HepG2 (cell line): ENCODE results near the gene SKP2. TPM values are rescaled to one million over a fixed set of nuclear protein-coding genes. Genes with fewer than 3 reads are reported as not detected.
A peak's percentile ranks its signal among the peaks of the same experiment; 100 is the strongest.

Experiments
- ATAC-seq: fragments of 200-7000 bp; cut with Tn5 transposase; 3 replicates; pipeline ENCODE4 v1.9.1; 2020; ENCODE audit warnings: mild to moderate bottlenecking, moderate library complexity
- BruUV-seq: library from RNA; stranded (reverse); fragments of 400-500 nt; replicated peaks from 2 replicates; lab custom pipeline; 2021; lab: Mats Ljungman, UMichigan
- CTCF ChIA-PET: fragments of 300-600 bp; formaldehyde crosslinking; extraction: SDS; loops from one replicate; lab custom pipeline; 2021; ENCODE audit warnings: low total read pairs, inconsistent platforms, low intra/inter-chr PET ratio; lab: Yijun Ruan, JAX
- POLR2A ChIA-PET: fragments of 350-600 bp; sonication (Branson Sonifier 250); formaldehyde crosslinking; loops from one replicate; lab custom pipeline; 2020; ENCODE audit warnings: antibody characterized with exemption, inconsistent platforms; lab: Yijun Ruan, JAX
- DNase-seq: peaks from one replicate; pipeline ENCODE4 v3.0.0-alpha.2; 2015; ENCODE audit warnings: low spot score
- FAIRE-seq: peaks from 3 replicates; lab custom pipeline; 2011; peaks lifted over from hg19 to GRCh38; lab: Jason Lieb, UNC
- H2AFZ ChIP-seq: one replicate; pipeline ENCODE4 v1.6.1; 2011; ENCODE audit warnings: low read length, inconsistent platforms
- H3K27ac ChIP-seq: fragments of 300-600 bp; 3 replicates; pipeline ENCODE4 v1.8.0; 2011; ENCODE audit warnings: mixed run types, mild to moderate bottlenecking, mixed read lengths, low read length, inconsistent platforms; ENCODE audit not compliant: insufficient read depth; ENCODE audit errors: extremely low read length
- H3K27me3 ChIP-seq, 2 experiments: fragments of 200-600 bp in 1 of 2; 2 replicates in 1 of 2; 3 replicates in 1 of 2; pipeline versions ENCODE4 v1.6.0 to v1.8.0; 2011; ENCODE audit warnings: low read length in 2 of 2, mild to moderate bottlenecking in 2 of 2, moderate library complexity in 2 of 2, inconsistent platforms in 1 of 2; ENCODE audit not compliant: insufficient read depth in 2 of 2, control insufficient read depth in 1 of 2
- H3K36me3 ChIP-seq, 2 experiments: fragments of 200-600 bp in 1 of 2; replicated peaks in 1 of 2; 2 replicates in 1 of 2; 3 replicates in 1 of 2; pipeline versions ENCODE4 v1.5.1 to v1.8.0; 2011; ENCODE audit warnings: low read length in 2 of 2, inconsistent platforms in 1 of 2; ENCODE audit not compliant: insufficient read depth in 2 of 2, control insufficient read depth in 1 of 2
- H3K4me1 ChIP-seq: 2 replicates; pipeline ENCODE4 v1.5.1; 2012; ENCODE audit warnings: low read length, inconsistent platforms; ENCODE audit not compliant: insufficient read depth
- H3K4me2 ChIP-seq: 2 replicates; pipeline ENCODE4 v1.6.0; 2011; ENCODE audit warnings: low read depth, low read length, inconsistent platforms
- H3K4me3 ChIP-seq, 3 experiments: fragments of 200-600 bp in 1 of 3; sonication (generic), shearing (Covaris generic) in 1 of 3; replicated peaks in 1 of 3; 2 replicates each; pipeline ENCODE4 v1.5.1; 2011 to 2016; ENCODE audit warnings: low read length in 3 of 3, inconsistent platforms in 2 of 3, low read depth in 2 of 3, mild to moderate bottlenecking in 2 of 3, control low read depth in 1 of 3, mixed read lengths in 1 of 3; ENCODE audit not compliant: insufficient read depth in 1 of 3
- H3K79me2 ChIP-seq: one replicate; pipeline ENCODE4 v1.6.1; 2011; ENCODE audit warnings: low read length, inconsistent platforms; ENCODE audit not compliant: insufficient read depth
- H3K9ac ChIP-seq: 2 replicates; pipeline ENCODE4 v1.6.0; 2011; ENCODE audit warnings: mild to moderate bottlenecking, low read depth, low read length, inconsistent platforms; ENCODE audit not compliant: insufficient read depth
- H3K9me3 ChIP-seq: 2 replicates; pipeline ENCODE4 v1.5.1; 2012; ENCODE audit warnings: mild to moderate bottlenecking, low read length
- H4K20me1 ChIP-seq: 2 replicates; pipeline ENCODE4 v1.6.0; 2011; ENCODE audit warnings: inconsistent platforms, mild to moderate bottlenecking, low read length, moderate library complexity; ENCODE audit not compliant: insufficient read depth
- ATF1 ChIP-seq: IDR thresholded peaks from 2 replicates; pipeline ENCODE4 v1.6.1; 2016; ENCODE audit warnings: mild to moderate bottlenecking, control low read depth
- ATF3 ChIP-seq: sonication (generic); formaldehyde crosslinking; IDR thresholded peaks from 2 replicates; pipeline ENCODE4 v1.4.0; 2020; ENCODE audit warnings: missing genetic modification reagents
- ETS1 ChIP-seq: sonication (generic); formaldehyde crosslinking; IDR thresholded peaks from 2 replicates; pipeline ENCODE4 v1.4.0; 2020; ENCODE audit warnings: missing genetic modification reagents
- FOXM1 ChIP-seq: sonication (generic); formaldehyde crosslinking; IDR thresholded peaks from 2 replicates; pipeline ENCODE4 v1.5.0; 2020; ENCODE audit warnings: missing genetic modification reagents
- HDAC2 ChIP-seq: sonication (generic); formaldehyde crosslinking; IDR thresholded peaks from 2 replicates; pipeline ENCODE4 v1.4.0; 2020; ENCODE audit warnings: missing genetic modification reagents
- HIC2 ChIP-seq: sonication (generic); formaldehyde crosslinking; IDR thresholded peaks from 2 replicates; pipeline ENCODE4 v1.9.0; 2022; ENCODE audit warnings: low read depth, missing genetic modification reagents
- KDM2A ChIP-seq: sonication (generic); formaldehyde crosslinking; IDR thresholded peaks from 2 replicates; pipeline ENCODE4 v1.4.0; 2020; ENCODE audit warnings: low read depth, missing genetic modification reagents, borderline replicate concordance
- SAFB2 ChIP-seq: sonication (generic); formaldehyde crosslinking; IDR thresholded peaks from 2 replicates; pipeline ENCODE4 v1.5.1; 2020; ENCODE audit warnings: missing genetic modification reagents, low read depth, mild to moderate bottlenecking, borderline replicate concordance
- SETDB1 ChIP-seq: sonication (generic); formaldehyde crosslinking; IDR thresholded peaks from 2 replicates; pipeline ENCODE4 v1.5.1; 2020; ENCODE audit warnings: missing genetic modification reagents, mild to moderate bottlenecking, borderline replicate concordance
- SMAD3 ChIP-seq: sonication (generic); formaldehyde crosslinking; IDR thresholded peaks from 2 replicates; pipeline ENCODE4 v1.4.0; 2020; ENCODE audit warnings: missing genetic modification reagents
- ZBTB25 ChIP-seq: IDR thresholded peaks from 2 replicates; pipeline ENCODE4 v1.6.1; 2018; ENCODE audit warnings: missing genetic modification reagents
- ZFP36L1 ChIP-seq: sonication (generic); formaldehyde crosslinking; IDR thresholded peaks from 2 replicates; pipeline ENCODE4 v1.8.0; 2022; ENCODE audit warnings: mild to moderate bottlenecking, missing genetic modification reagents, moderate library complexity
- ZFP36L2 ChIP-seq: sonication (generic); formaldehyde crosslinking; IDR thresholded peaks from 2 replicates; pipeline ENCODE4 v1.4.0; 2020; ENCODE audit warnings: missing genetic modification reagents
- ZFP90 ChIP-seq: sonication (generic); formaldehyde crosslinking; IDR thresholded peaks from 2 replicates; pipeline ENCODE4 v1.8.0; 2022; ENCODE audit warnings: missing genetic modification reagents, mild to moderate bottlenecking, inconsistent platforms, borderline replicate concordance
- ZNF430 ChIP-seq: sonication (generic); formaldehyde crosslinking; IDR thresholded peaks from 2 replicates; pipeline ENCODE4 v1.9.0; 2021; ENCODE audit warnings: mild to moderate bottlenecking, missing genetic modification reagents
- ZNF557 ChIP-seq: sonication (generic); formaldehyde crosslinking; IDR thresholded peaks from 2 replicates; pipeline ENCODE4 v1.4.0; 2020; ENCODE audit warnings: missing genetic modification reagents
- ZNF773 ChIP-seq: sonication (generic); formaldehyde crosslinking; IDR thresholded peaks from 2 replicates; pipeline ENCODE4 v1.4.0; 2020; ENCODE audit warnings: missing genetic modification reagents, borderline replicate concordance
- ZNF790 ChIP-seq: sonication (generic); formaldehyde crosslinking; IDR thresholded peaks from 2 replicates; pipeline ENCODE4 v1.8.0; 2022; ENCODE audit warnings: missing genetic modification reagents, mild to moderate bottlenecking, borderline replicate concordance
- WGBS: methylation state at CpG from one replicate; pipeline ENCODE4 v1.1.6; 2017; ENCODE audit warnings: low lambda C conversion rate; 5-methylcytosine and 5-hydroxymethylcytosine counted together
- in situ Hi-C: cut with HindIII; loops from 2 replicates; pipeline ENCODE4 v1.10.0; 2017; ENCODE audit warnings: low pct_unique_long_range_greater_than_20kb; ENCODE audit not compliant: extremely low pct_ligation_motif_present
- intact Hi-C: fragments of 100-400 bp; cut with micrococcal nuclease; formaldehyde crosslinking; loops from one replicate; pipeline ENCODE4 v1.10.0; 2022; ENCODE audit not compliant: unreplicated experiment
- polyA plus RNA-seq, 8 experiments: library from polyadenylated mRNA; depleted of rRNA in 3 of 8; stranded (reverse) in 7 of 8; unstranded in 1 of 8; fragments of >200 nt; fragmentation: Illumina TruSeq in 4 of 8; extraction: Trizol in 4 of 8; gene quantifications; 2 replicates each; pipeline versions ENCODE4 v1.2.1 to v1.2.3, GENCODE V29; 2011 to 2016; ENCODE audit warnings: low read depth in 4 of 8, missing spikeins in 1 of 8, mixed read lengths in 1 of 8; ENCODE audit not compliant: insufficient read depth in 1 of 8
- total RNA-seq, 5 experiments: library from RNA; depleted of rRNA; stranded (reverse); fragments of >200 nt; fragmentation: Illumina TruSeq; extraction: Trizol; gene quantifications; 2 replicates each; pipeline ENCODE4 v1.2.3, GENCODE V29; 2016; ENCODE audit warnings: low read depth in 1 of 5

The SKP2 gene
- total and polyA plus RNA-seq, 2 of the 13 experiments (the other 11 are each of a cell fraction or from before 2014, with no cell fraction given) = 29.6 to 84.1 TPM

GRCh38 chr5:36147681-36148080 lies 4.2 kb upstream of the SKP2 start (continued):
- TF ChIP-seq ETS1 (CRISPR knock-in tag) = no peak

GRCh38 chr5:36150676-36151433 lies 1.1 kb upstream of the SKP2 start:
- no peaks in the 10 kb centered on the region; a peak in 1 of 5 replicates for H3K27me3 ChIP-seq
- FAIRE-seq = peak; percentile 39
- H3K9ac ChIP-seq = peak overlapping the region; percentile 85
- POLR2A ChIA-PET = interaction anchor here (0.9 to 4.5 kb wide), 6 partner anchors 10 to 93 kb away, joined by 3 to 57 read pairs (median 8); partner anchors contain the start of gene NADK2
- no peaks in the 10 kb centered on the region for H4K20me1 ChIP-seq
- H3K36me3 ChIP-seq = peaks cover 1 to 15% of the 10 kb centered on the region in 2 experiments; a peak in 2 of 5 replicates
- H3K4me1 ChIP-seq = peaks cover 72% of the 10 kb centered on the region
- WGBS = 2% methylated on average over 23 of the region's 23 CpGs
- H3K4me3 ChIP-seq = peak overlapping the region; percentile 90 to 94 (median 90)
- intact Hi-C loops = loop anchor here (1.0 to 10.0 kb wide), 4 partner anchors 12 to 1224 kb away; partner anchors contain the start of genes DNAJC21 and NIPBL
- peaks cover 42% of the 10 kb centered on the region for H3K79me2 ChIP-seq
- BruUV-seq = no TSS peak
- CTCF ChIA-PET = no interaction called here
- ATAC-seq = peak; percentile 60
- no peak overlapping the region for H2AFZ ChIP-seq
- no peaks in the 10 kb centered on the region for H3K9me3 ChIP-seq
- H3K27ac ChIP-seq = peak overlapping the region; percentile 83
- peak overlapping the region; percentile 85 for H3K4me2 ChIP-seq
- in situ Hi-C loops = no loop called here
- DNase-seq = peak; percentile 62
- TF ChIP-seq ZFP36L2 (CRISPR knock-in tag) (no peak), FOXM1 (CRISPR knock-in tag) (no peak), ZNF790 (CRISPR knock-in tag) (no peak), ZBTB25 (CRISPR knock-in tag) (peak; percentile 44; the same call in 1 of the 2 replicates), ZNF773 (CRISPR knock-in tag) (no peak), ATF3 (CRISPR knock-in tag) (no peak), SETDB1 (no peak), ZNF430 (CRISPR knock-in tag) (no peak), ZFP36L1 (no peak), ATF1 (peak; percentile 92), HIC2 (CRISPR knock-in tag) (no peak), SMAD3 (CRISPR knock-in tag) (no peak), ZFP90 (CRISPR knock-in tag) (0 out of 2 replicates have a peak, but pooled peaks have one; percentile 10), KDM2A (CRISPR knock-in tag) (no peak), ZNF557 (CRISPR knock-in tag) (no peak), SAFB2 (CRISPR knock-in tag) (no peak), HDAC2 (CRISPR knock-in tag) (no peak)
